NOMO-1 treated with dmso at 0.1 percent for 144 hours (cell line): ENCODE measurements around the gene WNT9B.

Source experiments
- DNase-seq: peaks from one replicate; lab custom pipeline; 2025; ENCODE audit not compliant: unreplicated experiment; lab: John Stamatoyannopoulos, UW

WNT9B gene

DNA sequence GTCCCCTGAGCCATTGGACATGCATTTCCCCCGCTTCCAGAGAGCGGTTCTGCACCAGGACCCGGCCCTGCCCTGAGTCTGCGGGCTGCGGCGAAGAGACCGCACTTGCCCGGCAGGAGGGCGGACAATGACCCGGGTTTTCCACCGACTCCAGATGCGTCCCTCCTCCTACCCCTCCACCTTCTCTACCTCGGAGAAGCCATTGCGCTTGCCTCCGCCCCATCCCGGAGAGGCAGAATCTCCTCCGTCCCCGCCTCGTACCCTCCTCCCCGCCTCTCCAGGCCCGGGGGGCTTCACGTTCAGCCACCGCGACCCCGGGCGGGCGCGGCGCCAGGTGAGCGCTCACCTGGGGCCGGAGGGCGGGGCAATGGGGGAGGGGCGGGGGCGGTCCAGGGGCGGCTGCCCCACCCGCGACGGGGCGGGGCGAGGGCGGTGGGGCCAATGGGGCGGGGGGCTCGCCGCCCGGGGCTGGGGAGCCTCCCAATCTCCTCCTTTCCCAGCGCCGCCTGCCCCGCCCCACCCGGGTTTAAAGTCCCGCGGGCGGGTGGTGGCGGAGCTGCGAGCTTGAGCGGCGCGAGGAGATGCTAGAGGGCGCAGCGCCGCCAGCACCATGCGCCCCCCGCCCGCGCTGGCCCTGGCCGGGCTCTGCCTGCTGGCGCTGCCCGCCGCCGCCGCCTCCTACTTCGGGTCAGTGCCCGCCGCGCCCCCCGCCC lies at the start of gene WNT9B:
Gene WNT9B (plus strand): TSS at position 555 of the 713 bp plus-strand sequence. CDS start 56 bp downstream, at position 611.
- no peak for DNase-seq

GRCh38 chr17:46802800-46803199 lies 48.6 kb upstream of the WNT9B start:
- DNase-seq: no peak

DNA sequence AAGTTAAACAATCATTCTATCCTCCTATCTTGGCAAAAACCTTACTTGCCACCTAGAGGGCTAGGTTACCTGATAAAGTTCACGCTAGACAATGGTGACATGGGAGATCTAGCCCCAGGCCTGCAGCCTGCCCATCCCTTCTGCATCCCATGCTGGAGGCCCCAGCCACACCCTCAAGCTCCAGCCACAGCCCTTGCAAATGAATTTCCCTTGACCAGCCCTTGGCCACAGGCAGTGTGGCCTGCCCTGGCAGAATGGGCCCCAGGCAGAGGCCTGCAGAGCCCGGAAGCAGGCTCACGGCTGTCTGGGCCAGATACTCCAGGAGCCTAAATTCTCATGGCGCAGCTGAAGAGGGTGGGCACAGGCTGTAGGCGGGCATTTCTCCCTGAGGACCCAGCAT lies 47.8 kb upstream of the WNT9B start:
- DNase-seq: no peak

DNA sequence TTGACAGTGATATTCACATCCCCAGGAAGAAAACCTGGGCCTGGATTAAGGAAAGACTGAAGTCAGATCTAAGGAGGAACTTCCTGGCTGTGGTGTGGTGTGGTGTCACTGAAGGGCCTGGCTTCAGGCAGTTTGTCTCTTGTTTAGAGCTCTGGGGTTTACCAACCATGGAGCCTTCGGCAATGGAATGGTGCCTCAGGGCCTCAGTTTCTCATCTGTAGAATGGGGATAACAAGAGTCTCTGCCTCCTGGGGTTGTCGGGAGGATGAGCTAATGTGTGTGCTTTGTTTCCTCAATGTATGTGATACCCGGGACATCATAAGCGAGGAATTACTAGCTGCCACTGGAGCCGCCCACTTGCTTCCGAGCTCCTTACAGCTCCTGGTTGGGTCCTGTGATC lies 45.6 kb upstream of the WNT9B start:
- DNase-seq: no peak

DNA sequence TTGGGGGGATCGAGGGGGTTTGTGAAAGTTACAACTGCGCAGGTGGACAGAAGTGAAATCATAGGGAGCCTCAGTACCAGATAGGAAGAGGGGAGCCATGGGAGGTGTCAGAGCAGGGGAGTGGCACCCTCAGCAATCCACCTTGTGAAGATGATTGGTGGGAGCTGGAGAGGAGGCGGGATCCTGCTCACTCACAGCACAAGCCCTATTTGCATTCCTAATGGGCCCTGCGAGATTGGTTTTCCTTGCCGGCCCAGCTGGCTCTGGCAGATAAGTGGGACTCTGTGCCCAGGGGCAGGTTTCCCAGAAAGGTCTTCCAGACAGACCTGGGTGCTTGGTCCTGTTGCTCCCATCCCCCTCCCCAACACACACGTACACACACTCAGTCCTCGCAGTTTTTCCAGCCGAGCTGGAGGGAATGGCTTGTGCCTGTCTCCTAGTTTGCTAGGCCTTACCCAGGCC lies 42.2 kb upstream of the WNT9B start:
- no peak for DNase-seq

GRCh38 chr17:46810837-46811236 lies 40.5 kb upstream of the WNT9B start:
- DNase-seq: no peak

- peak; percentile 16 for DNase-seq
Observed at GRCh38 chr17:46811978-46812583, 39.3 kb upstream of the WNT9B start.

DNA sequence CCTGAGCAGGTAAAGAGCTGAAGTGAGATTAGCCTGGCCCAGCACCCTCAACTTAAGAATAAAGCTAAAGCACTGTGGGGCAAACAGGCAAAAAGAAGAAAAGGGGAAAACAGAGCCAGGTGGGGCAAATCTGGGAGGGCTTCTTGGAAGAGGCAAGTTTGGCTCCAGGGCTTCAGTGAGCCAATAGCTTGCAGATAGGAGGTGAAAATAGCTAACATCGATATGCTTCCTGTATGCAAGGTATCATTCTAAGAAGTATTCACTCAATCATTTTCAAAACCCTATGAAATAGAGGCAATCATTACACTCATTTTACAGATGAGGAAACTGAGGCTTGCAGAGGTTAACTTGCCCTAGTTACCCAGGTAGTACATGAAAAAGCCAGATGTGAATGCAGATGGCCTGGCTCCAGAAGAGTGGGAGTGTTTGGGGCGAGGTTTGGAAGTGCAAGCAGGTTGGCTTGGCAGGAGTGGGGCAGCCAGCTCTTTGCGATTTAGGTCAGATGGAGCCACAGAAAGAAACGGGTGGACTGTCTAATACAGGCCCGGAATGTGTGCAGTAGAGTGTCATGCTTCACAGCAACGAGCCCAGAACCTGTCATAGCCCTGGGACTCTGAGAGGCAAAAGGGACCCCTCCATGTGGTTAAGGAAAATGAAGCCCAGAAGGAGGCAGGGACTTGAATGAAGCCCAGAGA lies 38.6 kb upstream of the WNT9B start:
- no peak for DNase-seq

- DNase-seq: no peak
Observed at GRCh38 chr17:46813920-46814319, 37.5 kb upstream of the WNT9B start.

- no peak for DNase-seq
Observed at GRCh38 chr17:46814446-46814845, 36.9 kb upstream of the WNT9B start.

DNA sequence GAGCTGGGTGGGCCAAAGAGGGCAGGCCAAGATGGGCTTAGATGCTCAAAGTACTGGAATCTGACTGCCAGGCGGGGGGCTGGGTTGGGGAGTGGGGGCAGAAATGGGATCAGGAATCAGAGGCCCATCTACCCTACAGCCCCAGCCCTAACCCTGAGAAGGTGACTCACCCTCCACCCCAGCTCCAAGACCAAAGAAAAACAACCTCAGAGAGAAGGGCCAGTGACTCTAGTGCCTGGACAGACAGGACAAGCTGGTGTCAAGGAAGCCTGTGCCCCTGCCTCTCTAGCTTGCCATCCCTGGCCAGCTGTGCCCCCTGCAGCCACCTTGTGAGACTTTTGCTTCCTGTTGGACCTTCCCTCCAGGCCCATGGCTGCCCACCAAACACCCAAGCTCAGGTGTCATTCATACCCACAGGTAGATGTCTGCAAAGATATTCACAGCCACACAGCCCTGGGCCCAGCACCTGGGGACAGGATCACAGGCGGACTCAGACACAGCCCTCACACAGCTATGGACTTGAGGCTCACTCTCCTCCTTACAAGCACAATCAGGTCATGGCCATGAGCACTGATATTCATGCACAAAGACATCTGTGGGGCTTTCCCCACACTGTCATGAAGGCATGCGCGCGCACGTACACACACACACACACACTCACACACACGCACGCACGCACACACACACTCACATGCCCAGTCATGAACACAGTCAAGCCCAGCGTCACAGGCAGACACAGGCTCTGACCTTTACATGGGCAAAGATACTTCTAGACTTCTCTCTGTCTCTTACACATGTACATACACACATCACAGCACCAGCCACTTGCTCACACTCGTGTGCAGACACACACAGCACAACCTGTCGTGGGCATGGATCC lies 35.7 kb upstream of the WNT9B start:
- no peak for DNase-seq

GRCh38 chr17:46817151-46817900 lies 34.1 kb upstream of the WNT9B start:
- DNase-seq: no peak

GRCh38 chr17:46817901-46818209 lies 33.5 kb upstream of the WNT9B start:
- no peak for DNase-seq

DNA sequence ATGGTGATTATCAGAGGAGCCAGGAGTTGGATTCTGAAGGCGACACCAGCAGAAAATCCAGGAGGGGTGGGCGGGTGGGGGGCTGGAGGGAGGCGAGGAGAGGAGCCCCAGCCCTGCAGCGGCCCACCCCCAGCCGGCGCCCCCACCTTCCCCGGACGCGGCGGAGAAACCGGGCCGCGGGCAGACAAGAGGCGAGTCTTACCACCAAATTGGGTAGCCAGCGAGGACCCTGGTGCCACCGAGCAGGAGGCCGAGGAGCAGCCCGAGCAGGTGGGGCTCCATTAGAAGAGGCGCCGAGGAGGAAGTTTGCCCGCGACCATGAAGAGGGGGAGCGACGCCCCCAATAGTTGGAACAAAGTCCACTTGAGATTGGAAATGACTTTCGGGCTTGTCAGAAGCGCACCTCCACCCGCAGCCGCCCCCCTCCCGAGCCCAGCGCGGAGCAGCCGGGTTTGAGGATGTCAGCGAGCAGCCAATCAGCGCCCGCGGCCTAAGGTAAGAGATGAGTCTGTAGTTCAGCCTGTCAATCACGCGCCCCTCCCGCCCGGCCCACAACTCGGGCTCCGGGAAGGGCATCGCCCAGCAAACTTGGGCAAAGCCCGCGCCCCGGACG lies 33.0 kb upstream of the WNT9B start, which contains the start of gene WNT3:
Gene WNT3 (minus strand): TSS at position 377 of the 613 bp plus-strand sequence. CDS start 95 bp downstream, at position 282.
- no peak for DNase-seq

- DNase-seq: no peak
Observed at GRCh38 chr17:46818929-46819859, 32.2 kb upstream of the WNT9B start.

- DNase-seq: no peak
Observed at GRCh38 chr17:46819906-46820351, 31.5 kb upstream of the WNT9B start.

DNA sequence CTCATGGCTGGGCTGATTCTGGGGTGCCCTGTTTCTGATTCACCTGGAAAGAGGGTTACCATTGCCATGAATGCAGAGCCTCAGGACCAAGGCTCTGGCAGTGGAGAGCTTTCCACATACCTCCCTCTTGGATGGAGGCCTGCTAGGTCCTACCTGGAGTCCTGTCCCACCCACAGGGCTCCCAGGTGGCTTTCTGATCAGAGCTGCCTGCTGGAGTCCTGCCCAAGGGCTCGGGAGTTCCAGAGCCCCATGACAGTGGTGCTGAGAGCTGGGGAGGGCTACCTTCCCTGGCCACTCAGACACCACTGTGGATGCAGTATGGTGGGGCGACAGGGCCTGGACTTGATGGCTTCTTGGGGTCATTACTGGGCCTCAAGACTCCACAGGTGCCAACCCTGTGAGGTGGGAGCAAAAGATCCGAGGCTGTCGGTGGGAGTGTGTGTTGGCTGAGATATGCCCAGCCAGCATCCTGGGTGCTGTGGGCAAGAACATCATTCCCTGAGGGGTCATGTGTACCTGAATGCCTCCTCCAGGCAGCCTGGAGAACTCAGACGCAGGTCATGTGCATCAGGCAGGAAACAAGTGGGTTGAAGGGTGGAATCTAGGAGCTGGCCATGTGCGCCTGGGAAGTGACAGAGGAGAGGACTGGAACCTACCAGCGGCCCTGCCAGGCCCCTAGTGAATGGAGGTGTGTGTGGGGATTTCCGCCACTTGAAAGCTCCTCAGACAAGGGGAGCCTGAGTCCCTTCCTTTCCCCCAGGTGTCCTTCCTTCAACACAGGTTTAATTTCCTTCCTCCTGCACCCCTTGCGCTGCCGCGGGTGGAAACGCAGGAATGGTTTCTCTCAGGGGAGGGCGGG lies 30.6 kb upstream of the WNT9B start:
- DNase-seq: no peak
